Endothelial cell (in vitro differentiated cells): Measurements from ENCODE around the gene TFCP2. TPM values are rescaled to one million over a fixed set of nuclear protein-coding genes. Genes with fewer than 3 reads are reported as not detected.
"Not testable (repeated sequence)": the region's sequence is repeated elsewhere in the genome, so short reads cannot be mapped to it uniquely, and the experiment has no call there.

Source experiments
- DNase-seq: peaks from one replicate; pipeline ENCODE4 v3.0.0; 2021; ENCODE audit warnings: low spot score
- H3K27ac Mint-ChIP-seq: one replicate; pipeline ENCODE4 v1.8.0; 2021; ENCODE audit warnings: mixed read lengths, inconsistent platforms; ENCODE audit not compliant: unreplicated experiment
- H3K27me3 Mint-ChIP-seq: one replicate; pipeline ENCODE4 v1.8.0; 2021; ENCODE audit warnings: mild to moderate bottlenecking, moderate library complexity, mixed read lengths, inconsistent platforms; ENCODE audit not compliant: unreplicated experiment
- H3K36me3 Mint-ChIP-seq: one replicate; pipeline ENCODE4 v1.8.0; 2021; ENCODE audit warnings: mild to moderate bottlenecking, low read depth, mixed read lengths, inconsistent platforms; ENCODE audit not compliant: unreplicated experiment
- H3K4me1 Mint-ChIP-seq: one replicate; pipeline ENCODE4 v1.8.0; 2021; ENCODE audit warnings: mild to moderate bottlenecking, mixed read lengths, inconsistent platforms; ENCODE audit not compliant: unreplicated experiment
- H3K4me3 Mint-ChIP-seq: one replicate; pipeline ENCODE4 v1.8.0; 2021; ENCODE audit warnings: mild to moderate bottlenecking, mixed read lengths, inconsistent platforms; ENCODE audit not compliant: unreplicated experiment
- H3K9me3 Mint-ChIP-seq: one replicate; pipeline ENCODE4 v1.8.0; 2021; ENCODE audit warnings: mixed read lengths, inconsistent platforms; ENCODE audit not compliant: unreplicated experiment
- total RNA-seq: library from RNA; stranded (reverse); fragmentation: NEBNext Ultra II Directional; extraction: Animal tissue kit (Norgen Biotek cat#: 25700); gene quantifications from one replicate; pipeline ENCODE4 v1.2.1, GENCODE V29; 2021; ENCODE audit not compliant: unreplicated experiment
- TF ChIP-seq, protein P1 (sequence below): fragments of 200-600 bp; sonication (generic); IDR thresholded peaks from one replicate; pipeline ENCODE4 v1.5.0; 2021; ENCODE audit warnings: antibody characterized with exemption; ENCODE audit not compliant: unreplicated experiment

TFCP2 gene
- total RNA-seq, 1 donor from 2014 or later: 29.5 TPM

DNA sequence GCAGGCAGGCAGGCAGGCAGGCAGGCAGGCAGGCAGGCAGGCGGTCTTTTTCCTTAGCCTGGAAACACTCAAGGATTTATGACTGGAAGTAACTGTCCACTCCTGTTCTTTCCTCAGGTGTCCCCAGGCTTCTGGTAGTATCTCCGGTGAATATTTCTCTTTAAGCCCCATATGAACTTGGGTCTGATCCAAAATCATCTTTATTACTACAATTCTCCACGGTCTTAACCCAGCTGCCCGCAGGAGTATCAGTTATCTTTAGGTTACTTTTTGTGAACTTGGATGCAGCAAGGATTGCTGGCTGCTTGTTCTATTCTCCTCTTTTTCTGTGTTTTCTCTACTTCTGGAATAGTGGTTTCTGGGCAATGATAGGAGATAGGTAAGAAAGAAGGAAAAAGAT is 92.8 kb downstream of the TFCP2 start:
- Mint-ChIP-seq H3K4me3 (peak overlapping the region; percentile 51), H3K27me3 (peaks cover 6% of the 10 kb centered on the region), H3K9me3 (no peaks in the 10 kb centered on the region), H3K4me1 (peaks cover 55% of the 10 kb centered on the region), H3K27ac (no peak overlapping the region), H3K36me3 (peaks cover 17% of the 10 kb centered on the region)
- no peak for DNase-seq
- TF ChIP-seq, protein P1, sequence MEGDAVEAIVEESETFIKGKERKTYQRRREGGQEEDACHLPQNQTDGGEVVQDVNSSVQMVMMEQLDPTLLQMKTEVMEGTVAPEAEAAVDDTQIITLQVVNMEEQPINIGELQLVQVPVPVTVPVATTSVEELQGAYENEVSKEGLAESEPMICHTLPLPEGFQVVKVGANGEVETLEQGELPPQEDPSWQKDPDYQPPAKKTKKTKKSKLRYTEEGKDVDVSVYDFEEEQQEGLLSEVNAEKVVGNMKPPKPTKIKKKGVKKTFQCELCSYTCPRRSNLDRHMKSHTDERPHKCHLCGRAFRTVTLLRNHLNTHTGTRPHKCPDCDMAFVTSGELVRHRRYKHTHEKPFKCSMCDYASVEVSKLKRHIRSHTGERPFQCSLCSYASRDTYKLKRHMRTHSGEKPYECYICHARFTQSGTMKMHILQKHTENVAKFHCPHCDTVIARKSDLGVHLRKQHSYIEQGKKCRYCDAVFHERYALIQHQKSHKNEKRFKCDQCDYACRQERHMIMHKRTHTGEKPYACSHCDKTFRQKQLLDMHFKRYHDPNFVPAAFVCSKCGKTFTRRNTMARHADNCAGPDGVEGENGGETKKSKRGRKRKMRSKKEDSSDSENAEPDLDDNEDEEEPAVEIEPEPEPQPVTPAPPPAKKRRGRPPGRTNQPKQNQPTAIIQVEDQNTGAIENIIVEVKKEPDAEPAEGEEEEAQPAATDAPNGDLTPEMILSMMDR: no peak

DNA sequence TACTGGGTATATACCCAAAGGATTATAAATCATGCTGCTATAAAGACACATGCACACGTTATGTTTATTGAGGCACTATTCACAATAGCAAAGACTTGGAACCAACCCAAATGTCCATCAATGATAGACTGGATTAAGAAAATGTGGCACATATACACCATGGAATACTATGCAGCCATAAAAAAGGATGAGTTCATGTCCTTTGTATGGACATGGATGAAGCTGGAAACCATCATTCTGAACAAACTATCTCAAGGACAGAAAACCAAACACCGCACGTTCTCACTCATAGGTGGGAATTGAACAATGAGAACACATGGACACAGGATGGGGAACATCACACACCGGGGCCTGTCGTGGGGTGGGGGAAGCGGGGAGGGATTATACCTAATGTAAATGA is 94.1 kb downstream of the TFCP2 start:
- H3K27me3 Mint-ChIP-seq, H3K4me3 Mint-ChIP-seq, DNase-seq, H3K9me3 Mint-ChIP-seq: not testable (repeated sequence)
- peak overlapping the region; percentile 31 for H3K27ac Mint-ChIP-seq
- peaks cover 55% of the 10 kb centered on the region for H3K4me1 Mint-ChIP-seq
- peaks cover 21% of the 10 kb centered on the region for H3K36me3 Mint-ChIP-seq

DNA sequence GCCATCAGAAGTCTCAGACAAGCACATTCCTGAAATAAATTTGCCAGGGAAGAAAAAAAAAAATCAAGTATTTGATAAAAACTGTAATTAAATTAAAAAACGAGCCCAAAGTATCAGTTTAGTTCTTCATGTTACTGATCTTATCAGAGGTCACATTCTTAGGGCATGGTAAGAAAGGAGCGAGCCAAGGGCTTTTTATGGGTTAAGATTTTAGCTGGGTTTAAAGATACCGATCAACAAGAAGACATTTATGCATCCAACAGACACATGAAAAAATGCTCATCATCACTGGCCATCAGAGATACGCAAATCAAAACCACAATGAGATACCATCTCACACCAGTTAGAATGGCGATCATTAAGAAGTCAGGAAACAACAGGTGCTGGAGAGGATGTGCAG is 94.6 kb downstream of the TFCP2 start:
- not testable (repeated sequence) for H3K4me3 Mint-ChIP-seq, H3K9me3 Mint-ChIP-seq, DNase-seq, H3K27me3 Mint-ChIP-seq
- H3K27ac Mint-ChIP-seq: peak overlapping the region; percentile 0
- H3K36me3 Mint-ChIP-seq: peaks cover 21% of the 10 kb centered on the region
- H3K4me1 Mint-ChIP-seq: peaks cover 55% of the 10 kb centered on the region

DNA sequence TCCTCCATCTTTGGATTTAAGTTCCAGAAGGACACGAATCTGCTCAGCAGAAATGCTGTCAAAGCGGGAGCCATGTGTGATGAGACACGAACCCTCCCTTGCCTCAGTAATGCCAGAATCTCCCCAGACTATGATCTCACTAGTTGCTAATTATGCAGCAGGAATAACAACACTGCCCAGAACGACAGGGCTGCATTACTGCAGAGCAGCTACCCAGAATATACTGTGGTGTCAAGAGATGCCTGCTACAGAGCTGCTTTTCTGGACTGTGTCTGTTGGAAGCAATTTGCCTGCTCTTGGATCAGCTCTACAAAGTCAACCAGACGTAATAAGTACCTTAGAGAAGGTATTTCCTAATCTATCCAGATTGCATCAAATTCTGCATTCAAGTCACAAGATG is 95.0 kb downstream of the TFCP2 start:
- Mint-ChIP-seq H3K27me3 (peaks cover 9% of the 10 kb centered on the region), H3K4me3 (no peak overlapping the region), H3K36me3 (peaks cover 21% of the 10 kb centered on the region), H3K27ac (peak overlapping the region; percentile 0), H3K4me1 (peaks cover 55% of the 10 kb centered on the region), H3K9me3 (no peaks in the 10 kb centered on the region)
- no peak for DNase-seq
- TF ChIP-seq, protein P1: no peak

DNA sequence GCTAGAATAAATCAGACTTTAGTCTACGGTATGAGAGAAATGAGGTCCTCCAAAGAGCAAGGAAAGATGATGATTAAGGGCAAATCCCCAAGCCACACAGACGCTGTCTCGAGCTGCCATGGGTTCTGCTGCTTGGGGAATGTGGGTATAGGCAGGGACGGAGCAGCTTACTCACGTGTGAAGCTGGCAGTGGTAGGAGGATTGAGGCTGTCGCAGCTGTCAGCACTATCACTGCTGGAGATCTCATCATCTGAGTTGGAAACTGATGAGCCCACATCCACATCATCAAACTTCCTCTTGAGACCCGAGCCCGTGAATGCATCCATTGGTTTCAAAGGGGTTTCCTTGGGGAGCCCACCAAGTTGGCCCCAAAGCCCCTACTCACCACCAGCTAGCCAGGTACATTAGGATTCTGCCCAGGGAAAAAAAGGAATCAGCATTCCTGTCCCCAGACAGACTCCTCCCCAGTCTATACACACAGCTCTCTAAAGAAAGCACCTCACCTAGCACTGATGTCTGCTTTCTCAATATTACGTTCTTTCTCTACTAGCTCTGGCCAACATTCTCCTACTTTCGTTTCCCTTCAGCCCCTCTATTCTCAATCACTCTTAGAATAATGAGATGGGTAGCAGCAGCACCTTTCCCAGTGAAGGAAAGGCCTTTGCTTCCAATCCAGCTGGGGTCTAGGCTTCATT is 96.6 kb downstream of the TFCP2 start:
- Mint-ChIP-seq H3K4me1 (peaks cover 48% of the 10 kb centered on the region), H3K4me3 (peak overlapping the region; percentile 5), H3K27ac (peak overlapping the region; percentile 88), H3K9me3 (no peaks in the 10 kb centered on the region), H3K36me3 (peaks cover 23% of the 10 kb centered on the region), H3K27me3 (peaks cover 7% of the 10 kb centered on the region)
- TF ChIP-seq, protein P1: no peak
- no peak for DNase-seq

DNA sequence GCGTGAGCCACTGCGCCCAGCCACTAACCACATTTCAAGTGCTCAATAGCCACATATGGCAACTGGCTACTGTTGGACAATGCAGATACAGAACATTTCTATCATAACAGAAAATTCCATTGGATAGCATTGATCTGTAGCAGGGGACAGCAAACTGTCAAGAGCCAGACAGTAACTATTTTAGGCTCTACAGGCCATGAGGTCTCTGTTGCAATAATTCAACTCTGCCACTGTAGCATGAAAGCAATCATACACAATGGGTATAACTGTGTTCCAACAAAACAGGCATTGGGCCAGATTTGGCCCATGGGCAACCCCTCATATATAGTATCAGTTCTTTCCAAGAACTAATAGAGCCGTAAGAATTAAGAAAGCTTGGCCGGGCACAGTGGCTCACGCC is 97.5 kb downstream of the TFCP2 start:
- TF ChIP-seq, protein P1: no peak
- Mint-ChIP-seq H3K9me3 (no peaks in the 10 kb centered on the region), H3K4me1 (peaks cover 41% of the 10 kb centered on the region)

More for the DNA sequence above, 97.5 kb downstream of the TFCP2 start:
- Mint-ChIP-seq H3K27ac (peak overlapping the region; percentile 88), H3K27me3 (peaks cover 7% of the 10 kb centered on the region), H3K36me3 (peaks cover 24% of the 10 kb centered on the region), H3K4me3 (no peak overlapping the region)
- no peak for DNase-seq
